Uterus (tissue), 2 donors: ENCODE results near the gene OCLN.

Source experiments
- CTCF ChIP-seq, 4 experiments: fragments of 200-600 bp in 2 of 4; fragments of 450-650 bp in 2 of 4; sonication (generic) in 2 of 4; IDR thresholded peaks; one replicate each; pipeline ENCODE4 v1.5.1; 2016 to 2019; ENCODE audit warnings: antibody characterized with exemption in 4 of 4, mild to moderate bottlenecking in 2 of 4, moderate library complexity in 1 of 4
- POLR2A ChIP-seq, 2 donors: fragments of 450-650 bp; IDR thresholded peaks; one replicate each; pipeline ENCODE4 v1.6.1; 2016; ENCODE audit warnings: antibody characterized with exemption in 2 of 2, mild to moderate bottlenecking in 1 of 2, moderate library complexity in 1 of 2

- TF ChIP-seq CTCF (IDR thresholded peaks at IDR 0.05) (no peak), POLR2A (IDR thresholded peaks at IDR 0.05) (no peak)
Observed at GRCh38 chr5:69492923-69493395, 369 bp downstream of the OCLN start.
